Mesenteric fat pad (tissue), 1 donor: ENCODE results near the gene CCL15. TPM values are rescaled to one million over a fixed set of nuclear protein-coding genes. Genes with fewer than 3 reads are reported as not detected.

ENCODE experiments used
- total RNA-seq: library from RNA; stranded (reverse); fragmentation: NEBNext Ultra II Directional; extraction: Animal tissue kit (Norgen Biotek cat#: 25700); gene quantifications from one replicate; pipeline ENCODE4 v1.2.1, GENCODE V29; 2021
- donor health status: DM: yes; HTN: yes; CAD: no.

CCL15 gene
- total RNA-seq, 1 donor from 2014 or later = not detected

Other genes starting within 250 kb of the CCL15 start
- gene GAS2L2, start 248.3 kb downstream of the CCL15 start, total RNA-seq = 1.2 TPM
- gene C17orf50, start 240.7 kb downstream of the CCL15 start, total RNA-seq = not detected
- 51.7 TPM for gene MMP28, start 205.9 kb downstream of the CCL15 start, total RNA-seq
- 146 TPM for gene TAF15, start 192.1 kb downstream of the CCL15 start, total RNA-seq
- gene HEATR9, start 132.7 kb downstream of the CCL15 start, total RNA-seq = not detected
- 4.0 TPM for gene CCL5, start 121.2 kb downstream of the CCL15 start, total RNA-seq
- not detected for gene RDM1, start 70.8 kb downstream of the CCL15 start, total RNA-seq
- gene LYZL6, start 57.8 kb downstream of the CCL15 start, total RNA-seq = not detected
- gene CCL16, start 20.1 kb downstream of the CCL15 start, total RNA-seq = not detected
- 61.1 TPM for gene CCL14, start 14.8 kb downstream of the CCL15 start, total RNA-seq
- 5.2 TPM for gene CCL23, start 16.4 kb upstream of the CCL15 start, total RNA-seq
- gene CCL18, start 62.7 kb upstream of the CCL15 start, total RNA-seq = 51.9 TPM
- 33.7 TPM for gene CCL3, start 88.6 kb upstream of the CCL15 start, total RNA-seq
- gene CCL4, start 102.3 kb upstream of the CCL15 start, total RNA-seq = 25.3 TPM
- 3.3 TPM for gene TBC1D3B, start 175.1 kb upstream of the CCL15 start, total RNA-seq
- gene CCL3L1, start 195.2 kb upstream of the CCL15 start, total RNA-seq = 1.2 TPM
- gene CCL4L2, start 209.5 kb upstream of the CCL15 start, total RNA-seq = 1.2 TPM